CD4-positive, alpha-beta T cell treated with Interferon gamma for 1 hour (primary cell): ENCODE data around the gene SCN5A.

Experiments
- DNase-seq: peaks from one replicate; pipeline ENCODE4 v3.0.0-alpha.2; 2020

Gene SCN5A

GRCh38 chr3:38597502-38598060, 51.9 kb downstream of the SCN5A start:
- DNase-seq = no peak

GRCh38 chr3:38595393-38595792, 54.1 kb downstream of the SCN5A start:
- no peak for DNase-seq

- no peak for DNase-seq
These were observed 59.0 kb downstream of the SCN5A start for GRCh38 chr3:38590521-38590920.

- DNase-seq = no peak
These were observed 60.2 kb downstream of the SCN5A start for GRCh38 chr3:38588995-38589937.

GRCh38 chr3:38588371-38588971, 61.0 kb downstream of the SCN5A start:
- DNase-seq = no peak

GRCh38 chr3:38587548-38588131, 61.8 kb downstream of the SCN5A start:
- DNase-seq = no peak

- DNase-seq = no peak
These were observed 62.7 kb downstream of the SCN5A start for GRCh38 chr3:38586546-38587520.

- DNase-seq = no peak
These were observed 63.6 kb downstream of the SCN5A start for GRCh38 chr3:38585791-38586420.

- no peak for DNase-seq
These were observed 65.8 kb downstream of the SCN5A start for GRCh38 chr3:38583688-38584087.

GRCh38 chr3:38582941-38583645, 66.4 kb downstream of the SCN5A start:
- no peak for DNase-seq

GRCh38 chr3:38582316-38582715, 67.2 kb downstream of the SCN5A start:
- no peak for DNase-seq

- no peak for DNase-seq
These were observed 67.7 kb downstream of the SCN5A start for GRCh38 chr3:38581774-38582173.

- no peak for DNase-seq
These were observed 68.8 kb downstream of the SCN5A start for GRCh38 chr3:38580450-38581382.

- no peak for DNase-seq
These were observed 69.7 kb downstream of the SCN5A start for GRCh38 chr3:38579551-38580449.

- DNase-seq = no peak
These were observed 70.3 kb downstream of the SCN5A start for GRCh38 chr3:38579141-38579540.

GRCh38 chr3:38578551-38578950, 70.9 kb downstream of the SCN5A start:
- DNase-seq = no peak

GRCh38 chr3:38578081-38578475, 71.4 kb downstream of the SCN5A start:
- no peak for DNase-seq

GRCh38 chr3:38577371-38578080, 72.0 kb downstream of the SCN5A start:
- DNase-seq = no peak
